Measurements from ENCODE around the gene RPL18. TPM values are rescaled to one million over a fixed set of nuclear protein-coding genes. Genes with fewer than 3 reads are reported as not detected.

The RPL18 gene
- total RNA-seq (2022) (1,224 and 1,339 TPM in 2 replicates), Bru-seq, nascent RNA (percentile 97 among the genes with signal in this experiment), BruChase-seq, experiment 1, labeled RNA remaining after a 6-hour chase (percentile 99 among the genes with signal in this experiment), BruChase-seq, experiment 2, labeled RNA remaining after a 2-hour chase (percentile 98 among the genes with signal in this experiment)
- long read RNA-seq, transcript RPL18-211 (7 exons, 1,111 nt) = minor isoform, 7 of 556 reads
- long read RNA-seq, transcript RPL18-208 (7 exons, 1,004 nt) = major isoform, 360 of 556 reads
- long read RNA-seq, transcript RPL18-201 (6 exons, 612 nt) = minor isoform, 146 of 556 reads
- long read RNA-seq, partial matches to known transcripts = 34 of 556 reads
- long read RNA-seq, other reads (novel, unspliced or antisense) = 6 of 556 reads

DNA sequence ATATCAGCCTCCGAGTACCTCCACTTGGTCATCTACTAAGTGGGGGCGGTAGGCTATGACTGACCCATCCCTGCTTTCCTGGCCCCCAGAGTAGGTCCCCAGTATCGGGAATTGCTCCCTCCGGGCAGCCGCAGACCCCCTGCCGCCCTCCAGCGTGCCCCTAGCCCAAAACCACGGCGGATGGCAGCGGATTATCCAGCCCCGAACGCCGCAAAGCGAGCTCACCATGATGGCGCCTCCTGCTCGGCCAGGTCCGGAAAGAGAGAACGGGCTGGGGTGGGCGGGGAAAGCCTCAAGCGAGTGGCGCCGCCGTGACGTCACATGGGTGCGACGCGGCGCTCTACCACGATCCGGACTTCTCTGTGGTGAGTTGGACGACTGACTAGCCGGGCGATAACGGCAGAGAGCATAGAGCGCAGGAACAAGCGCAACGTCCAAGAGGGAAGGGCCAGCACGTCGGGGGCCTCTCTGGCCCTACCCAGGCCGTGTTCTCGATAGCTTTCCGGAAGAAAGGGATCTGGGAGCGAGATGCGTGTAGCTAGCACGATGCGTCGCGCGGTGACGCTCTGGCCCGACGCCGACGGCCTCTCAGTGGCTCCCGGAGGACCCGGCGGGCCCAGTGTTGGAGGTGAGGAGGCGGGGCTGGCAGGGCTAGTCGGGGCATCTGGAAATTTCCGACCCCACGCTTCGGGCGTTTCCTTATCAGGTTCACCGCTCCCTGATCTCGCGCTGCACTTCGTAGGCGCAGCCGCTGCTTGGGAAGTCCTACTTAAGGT, at the start of gene RPL18, which contains the start of gene SPHK2:
TSS of gene RPL18 (minus strand) at position 263 of the 776 bp plus-strand sequence. CDS start at position 228, 35 bp downstream.
TSS of gene SPHK2 (plus strand) at position 591 of the 776 bp plus-strand sequence. CDS start 1,009 bp downstream, outside the sequence.
- intact Hi-C loops (cut with micrococcal nuclease; ENCODE audit: unreplicated experiment) = no loop called here
- peak within 1 kb of the TSS; percentile 94 for H3K4me3 Mint-ChIP-seq (ENCODE audit: low read depth, unreplicated experiment)
- no peaks in the 10 kb centered on the region for H3K9me3 Mint-ChIP-seq (ENCODE audit: low read depth, unreplicated experiment)
- H3K27me3 Mint-ChIP-seq (ENCODE audit: unreplicated experiment) = no peaks in the 10 kb centered on the region
- H3K4me1 Mint-ChIP-seq (ENCODE audit: low read depth, unreplicated experiment) = peaks cover 52% of the 10 kb centered on the region
- no TSS peak for BruUV-seq (replicated peaks)
- CTCF ChIA-PET = interaction anchor here (0.5 to 1.4 kb wide), 3 partner anchors 10 to 91 kb away, joined by 3 to 5 read pairs (median 5); partner anchors contain the start of gene DBP
- TF ChIP-seq, protein P1, sequence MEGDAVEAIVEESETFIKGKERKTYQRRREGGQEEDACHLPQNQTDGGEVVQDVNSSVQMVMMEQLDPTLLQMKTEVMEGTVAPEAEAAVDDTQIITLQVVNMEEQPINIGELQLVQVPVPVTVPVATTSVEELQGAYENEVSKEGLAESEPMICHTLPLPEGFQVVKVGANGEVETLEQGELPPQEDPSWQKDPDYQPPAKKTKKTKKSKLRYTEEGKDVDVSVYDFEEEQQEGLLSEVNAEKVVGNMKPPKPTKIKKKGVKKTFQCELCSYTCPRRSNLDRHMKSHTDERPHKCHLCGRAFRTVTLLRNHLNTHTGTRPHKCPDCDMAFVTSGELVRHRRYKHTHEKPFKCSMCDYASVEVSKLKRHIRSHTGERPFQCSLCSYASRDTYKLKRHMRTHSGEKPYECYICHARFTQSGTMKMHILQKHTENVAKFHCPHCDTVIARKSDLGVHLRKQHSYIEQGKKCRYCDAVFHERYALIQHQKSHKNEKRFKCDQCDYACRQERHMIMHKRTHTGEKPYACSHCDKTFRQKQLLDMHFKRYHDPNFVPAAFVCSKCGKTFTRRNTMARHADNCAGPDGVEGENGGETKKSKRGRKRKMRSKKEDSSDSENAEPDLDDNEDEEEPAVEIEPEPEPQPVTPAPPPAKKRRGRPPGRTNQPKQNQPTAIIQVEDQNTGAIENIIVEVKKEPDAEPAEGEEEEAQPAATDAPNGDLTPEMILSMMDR (IDR thresholded peaks at IDR 0.05; ENCODE audit: unreplicated experiment) = no peak
- H3K27ac Mint-ChIP-seq (ENCODE audit: unreplicated experiment) = peak within 1 kb of the TSS; percentile 100
- DNase-seq = peak; percentile 98
- H3K36me3 Mint-ChIP-seq (ENCODE audit: insufficient read depth, unreplicated experiment) = peaks cover 64% of the 10 kb centered on the region

DNA sequence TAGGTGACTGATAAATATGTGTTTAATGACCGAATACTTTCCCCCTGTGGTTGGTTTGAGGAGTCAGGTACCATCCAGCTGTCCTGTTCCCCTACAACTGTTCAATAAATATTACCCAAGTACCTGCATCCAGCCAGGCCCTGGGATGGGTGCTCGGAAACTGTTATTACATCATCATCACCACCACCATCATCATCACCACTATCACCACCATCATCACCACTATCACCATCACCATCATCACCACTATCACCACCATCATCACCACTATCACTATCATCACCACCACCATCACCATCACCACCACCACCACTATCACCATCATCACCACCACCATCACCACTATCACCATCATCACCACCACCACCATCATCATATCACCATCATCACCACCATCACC, 49.8 kb upstream of the RPL18 start:
- Mint-ChIP-seq H3K4me1 (ENCODE audit: low read depth, unreplicated experiment) (no peaks in the 10 kb centered on the region), H3K9me3 (ENCODE audit: low read depth, unreplicated experiment) (peaks cover 6% of the 10 kb centered on the region), H3K27ac (ENCODE audit: unreplicated experiment) (no peak overlapping the region), H3K36me3 (ENCODE audit: insufficient read depth, unreplicated experiment) (no peaks in the 10 kb centered on the region), H3K27me3 (ENCODE audit: unreplicated experiment) (no peaks in the 10 kb centered on the region), H3K4me3 (ENCODE audit: low read depth, unreplicated experiment) (no peak overlapping the region)
- CTCF ChIA-PET = no interaction called here
- TF ChIP-seq, protein P1 (IDR thresholded peaks at IDR 0.05; ENCODE audit: unreplicated experiment) = no peak
- DNase-seq = no peak
- no TSS peak for BruUV-seq (replicated peaks)
- intact Hi-C loops (cut with micrococcal nuclease; ENCODE audit: unreplicated experiment) = no loop called here

GRCh38 chr19:48668332-48668731, 49.4 kb upstream of the RPL18 start:
- no peak overlapping the region for H3K4me3 Mint-ChIP-seq (ENCODE audit: low read depth, unreplicated experiment)
- TF ChIP-seq, protein P1 (IDR thresholded peaks at IDR 0.05; ENCODE audit: unreplicated experiment) = no peak

DNA sequence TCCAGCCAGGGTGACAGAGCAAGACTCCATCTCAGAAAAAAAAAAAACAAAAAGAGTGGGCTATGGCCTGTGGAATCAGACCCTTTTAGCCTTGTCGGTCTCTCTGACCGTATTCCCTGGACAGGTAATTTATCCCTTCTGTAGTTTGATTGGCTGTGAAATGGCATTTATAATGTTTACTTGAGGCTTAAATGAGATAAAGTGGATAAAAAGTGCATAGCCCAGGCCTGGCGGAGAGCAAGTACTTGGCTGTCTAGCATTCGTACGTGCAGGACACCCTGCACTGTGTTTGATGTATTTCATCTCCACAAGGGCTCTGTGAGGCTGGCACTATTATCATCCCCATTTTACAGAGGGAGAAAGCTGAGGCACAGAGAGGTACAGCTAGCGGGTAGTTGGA, 46.8 kb upstream of the RPL18 start:
- CTCF ChIA-PET = no interaction called here
- no peak overlapping the region for H3K27ac Mint-ChIP-seq (ENCODE audit: unreplicated experiment)

More at GRCh38 chr19:48668332-48668731, 49.4 kb upstream of the RPL18 start:
- Mint-ChIP-seq H3K27ac (ENCODE audit: unreplicated experiment) (no peak overlapping the region), H3K9me3 (ENCODE audit: low read depth, unreplicated experiment) (peaks cover 6% of the 10 kb centered on the region), H3K27me3 (ENCODE audit: unreplicated experiment) (no peaks in the 10 kb centered on the region), H3K4me1 (ENCODE audit: low read depth, unreplicated experiment) (no peaks in the 10 kb centered on the region), H3K36me3 (ENCODE audit: insufficient read depth, unreplicated experiment) (no peaks in the 10 kb centered on the region)
- intact Hi-C loops (cut with micrococcal nuclease; ENCODE audit: unreplicated experiment) = no loop called here
- CTCF ChIA-PET = no interaction called here
- no TSS peak for BruUV-seq (replicated peaks)
- no peak for DNase-seq

More for the DNA sequence above, 46.8 kb upstream of the RPL18 start:
- H3K27me3 Mint-ChIP-seq (ENCODE audit: unreplicated experiment) = no peaks in the 10 kb centered on the region
- peaks cover 5% of the 10 kb centered on the region for H3K4me1 Mint-ChIP-seq (ENCODE audit: low read depth, unreplicated experiment)
- no peak for DNase-seq
- peaks cover 5% of the 10 kb centered on the region for H3K36me3 Mint-ChIP-seq (ENCODE audit: insufficient read depth, unreplicated experiment)
- TF ChIP-seq, protein P1 (IDR thresholded peaks at IDR 0.05; ENCODE audit: unreplicated experiment) = no peak
- no TSS peak for BruUV-seq (replicated peaks)
- intact Hi-C loops (cut with micrococcal nuclease; ENCODE audit: unreplicated experiment) = no loop called here
- H3K9me3 Mint-ChIP-seq (ENCODE audit: low read depth, unreplicated experiment) = peaks cover 6% of the 10 kb centered on the region
- no peak overlapping the region for H3K4me3 Mint-ChIP-seq (ENCODE audit: low read depth, unreplicated experiment)

Measured in Calu3 (cell line).